ENCODE data around the gene ZNF574.
"Not testable (repeated sequence)": the region's sequence is repeated elsewhere in the genome, so short reads cannot be mapped to it uniquely, and the experiment has no call there.

ZNF574 gene, protein sequence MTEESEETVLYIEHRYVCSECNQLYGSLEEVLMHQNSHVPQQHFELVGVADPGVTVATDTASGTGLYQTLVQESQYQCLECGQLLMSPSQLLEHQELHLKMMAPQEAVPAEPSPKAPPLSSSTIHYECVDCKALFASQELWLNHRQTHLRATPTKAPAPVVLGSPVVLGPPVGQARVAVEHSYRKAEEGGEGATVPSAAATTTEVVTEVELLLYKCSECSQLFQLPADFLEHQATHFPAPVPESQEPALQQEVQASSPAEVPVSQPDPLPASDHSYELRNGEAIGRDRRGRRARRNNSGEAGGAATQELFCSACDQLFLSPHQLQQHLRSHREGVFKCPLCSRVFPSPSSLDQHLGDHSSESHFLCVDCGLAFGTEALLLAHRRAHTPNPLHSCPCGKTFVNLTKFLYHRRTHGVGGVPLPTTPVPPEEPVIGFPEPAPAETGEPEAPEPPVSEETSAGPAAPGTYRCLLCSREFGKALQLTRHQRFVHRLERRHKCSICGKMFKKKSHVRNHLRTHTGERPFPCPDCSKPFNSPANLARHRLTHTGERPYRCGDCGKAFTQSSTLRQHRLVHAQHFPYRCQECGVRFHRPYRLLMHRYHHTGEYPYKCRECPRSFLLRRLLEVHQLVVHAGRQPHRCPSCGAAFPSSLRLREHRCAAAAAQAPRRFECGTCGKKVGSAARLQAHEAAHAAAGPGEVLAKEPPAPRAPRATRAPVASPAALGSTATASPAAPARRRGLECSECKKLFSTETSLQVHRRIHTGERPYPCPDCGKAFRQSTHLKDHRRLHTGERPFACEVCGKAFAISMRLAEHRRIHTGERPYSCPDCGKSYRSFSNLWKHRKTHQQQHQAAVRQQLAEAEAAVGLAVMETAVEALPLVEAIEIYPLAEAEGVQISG

GRCh38 chr19:42075616-42076379, at the start of gene ZNF574:
Gene ZNF574, plus strand, starts transcription at chr19:42076166. Its CDS starts 2,441 bp downstream, at chr19:42078607.
- peak; percentile 100 for DNase-seq

GRCh38 chr19:42028304-42029216, 47.4 kb upstream of the ZNF574 start:
- peak; percentile 8 for DNase-seq

DNA sequence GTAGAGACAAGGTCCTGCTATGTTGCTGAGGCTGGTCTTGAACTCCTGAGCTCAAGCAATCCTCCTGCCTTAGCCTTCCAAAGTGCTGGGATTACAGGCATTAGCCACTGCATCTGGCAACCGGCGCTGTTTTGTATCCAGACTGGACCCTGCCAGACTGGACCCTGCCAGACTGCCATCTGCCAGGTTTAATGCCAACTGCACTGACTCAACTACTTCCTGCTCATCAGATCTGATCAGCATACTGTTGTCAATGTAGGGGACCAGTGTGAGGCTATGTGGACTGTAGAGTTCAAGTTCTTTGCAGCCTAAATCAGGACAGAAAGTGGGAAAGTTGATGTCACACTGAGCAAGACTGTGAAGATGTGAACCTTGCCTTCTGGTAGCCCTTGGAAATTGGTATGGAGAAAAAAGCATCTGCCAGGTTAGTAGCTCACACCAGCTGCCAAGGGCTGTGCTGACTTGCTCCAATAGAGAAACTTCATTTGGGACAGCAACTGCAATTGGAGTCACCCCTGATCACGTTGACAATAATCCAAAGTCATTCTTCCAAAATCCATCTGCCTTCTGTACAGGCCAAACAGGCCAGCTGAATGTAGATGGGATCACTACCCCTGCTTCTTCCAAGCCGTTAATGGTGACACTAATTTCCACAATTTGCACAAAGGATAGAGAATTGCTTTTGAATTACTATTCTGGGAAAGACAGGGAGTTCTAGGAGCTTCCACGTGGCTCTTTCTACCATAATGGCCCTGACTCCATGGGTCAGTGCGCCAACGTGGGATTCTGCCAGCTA, 45.1 kb upstream of the ZNF574 start:
- no peak for DNase-seq

- no peak for DNase-seq
Observed at GRCh38 chr19:42032431-42032830, 43.5 kb upstream of the ZNF574 start.

DNA sequence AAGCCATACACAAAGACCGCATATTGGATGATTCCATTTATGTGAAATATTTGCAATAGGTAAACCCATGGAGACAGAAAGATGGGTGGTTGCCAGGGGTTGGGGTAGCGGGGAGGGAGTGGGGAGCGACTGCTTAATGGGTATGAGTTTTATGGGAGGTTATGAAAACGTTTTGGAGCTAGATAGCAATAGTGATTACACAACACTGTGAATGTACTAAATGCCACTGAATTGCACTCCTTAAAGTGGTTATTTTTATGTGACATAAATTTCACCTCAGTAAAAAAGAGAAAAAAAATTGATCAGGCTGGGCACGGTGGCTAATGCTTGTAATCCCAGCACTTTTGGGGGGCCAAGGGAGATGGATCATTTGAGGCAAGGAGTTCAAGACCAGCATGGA, 42.6 kb upstream of the ZNF574 start:
- no peak for DNase-seq

DNA sequence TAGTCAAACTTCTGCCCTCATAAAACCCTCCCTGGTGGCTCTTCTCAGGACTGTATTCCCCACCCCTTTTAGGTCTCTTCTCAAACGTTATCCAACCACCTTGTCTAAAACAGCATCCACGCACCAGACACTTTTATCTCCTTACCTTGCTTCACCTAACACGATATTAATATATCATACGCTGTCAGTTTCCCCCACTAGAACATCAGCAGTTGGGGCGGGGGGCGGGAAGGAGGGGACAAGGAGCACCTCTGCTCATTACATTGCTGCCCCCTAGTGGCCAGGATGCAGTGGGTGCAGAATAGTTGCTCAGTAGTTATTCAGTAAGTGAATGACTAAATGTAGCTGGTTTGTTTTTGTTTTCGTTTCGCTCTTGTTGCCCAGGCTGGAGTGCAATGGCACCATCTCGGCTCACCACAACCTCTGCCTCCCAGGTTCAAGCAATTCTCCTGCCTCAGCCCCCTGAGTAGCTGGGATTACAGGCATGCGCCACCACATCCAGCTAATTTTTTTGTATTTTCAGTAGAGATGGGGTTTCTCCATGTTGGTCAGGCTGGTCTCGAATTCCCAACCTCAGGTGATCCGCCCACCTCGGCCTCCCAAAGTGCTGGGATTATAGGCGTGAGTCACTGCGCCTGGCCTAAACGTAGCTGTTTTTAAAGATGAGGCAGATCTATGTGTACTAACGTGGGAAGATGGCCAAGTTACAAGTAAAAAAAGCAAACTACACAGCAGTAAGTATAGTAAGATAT, 41.1 kb upstream of the ZNF574 start:
- DNase-seq = peak; percentile 79

- no peak for DNase-seq
Observed at GRCh38 chr19:42037649-42038048, 38.3 kb upstream of the ZNF574 start.

DNA sequence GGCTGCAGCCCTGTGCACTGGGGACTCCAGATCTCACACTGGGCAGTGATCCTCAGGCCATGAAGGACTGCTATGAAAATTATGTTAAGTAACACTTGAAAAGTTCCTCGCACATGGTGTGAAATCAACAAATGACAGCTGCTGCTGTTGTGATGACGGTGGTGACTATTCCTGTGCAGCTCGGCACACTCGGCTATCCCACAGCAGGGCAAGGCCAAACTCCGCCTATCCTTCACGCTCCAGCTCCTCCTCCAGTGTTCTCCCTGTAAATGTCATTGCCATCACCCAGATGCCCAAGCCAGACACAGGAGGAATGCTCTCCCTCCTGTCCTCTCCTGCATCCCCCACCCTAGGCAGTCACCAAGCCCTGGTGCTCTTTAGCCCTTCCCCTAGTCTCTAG, 37.3 kb upstream of the ZNF574 start:
- DNase-seq = no peak

GRCh38 chr19:42040031-42040430, 35.9 kb upstream of the ZNF574 start:
- no peak for DNase-seq

DNA sequence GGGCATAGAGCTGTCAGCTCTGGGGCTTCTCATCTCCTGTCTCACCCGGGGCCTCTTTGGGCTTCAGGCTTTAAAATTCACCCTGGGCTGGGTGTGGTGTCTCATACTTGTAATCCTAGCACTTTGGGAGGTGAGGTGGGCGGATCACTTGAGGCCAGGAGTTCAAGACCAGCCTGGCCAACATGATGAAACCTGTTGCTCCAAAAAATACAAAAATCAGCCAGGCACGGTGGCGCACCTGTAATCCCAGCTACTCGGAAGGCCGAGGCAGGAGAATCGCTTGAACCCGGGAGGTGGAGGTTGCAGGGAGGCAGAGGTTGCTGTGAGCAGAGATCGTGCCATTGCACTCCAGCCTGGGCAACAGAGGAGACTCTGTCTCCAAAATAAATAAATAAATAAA, 35.5 kb upstream of the ZNF574 start:
- DNase-seq = not testable (repeated sequence)

DNA sequence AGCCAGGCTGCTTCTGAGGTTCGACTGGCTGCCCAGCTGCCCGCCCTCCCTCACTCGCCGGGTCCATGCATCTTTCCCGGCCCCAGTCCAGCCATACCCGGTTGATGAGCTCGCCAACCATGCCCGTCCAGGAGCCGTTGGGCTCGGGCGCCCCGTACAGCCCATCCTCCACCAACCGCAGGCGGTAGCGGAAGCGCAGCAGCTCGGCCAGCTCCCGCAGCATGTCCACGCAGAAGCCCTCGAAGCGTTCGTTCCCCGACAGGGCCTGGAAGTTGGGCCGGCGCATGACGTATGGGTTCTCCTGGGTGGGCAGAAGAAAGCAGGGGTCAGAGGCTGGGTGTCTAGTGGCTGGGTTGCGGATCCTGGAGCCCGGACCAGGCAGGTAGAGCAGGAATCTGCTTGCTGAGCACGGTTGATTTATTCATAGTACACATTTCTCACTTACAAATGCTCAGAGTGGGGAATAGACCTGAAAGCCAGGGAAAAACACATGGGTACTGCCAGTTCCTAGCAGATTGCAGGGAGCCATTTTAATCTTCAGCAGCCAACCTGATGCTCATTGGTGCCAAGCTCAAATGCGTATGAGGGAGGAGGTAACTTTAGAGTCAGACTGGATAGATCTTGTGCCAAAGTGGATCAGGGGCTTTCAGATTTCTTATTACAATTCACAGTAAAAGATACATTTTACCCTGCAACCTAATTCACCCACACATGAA, 33.4 kb upstream of the ZNF574 start:
- no peak for DNase-seq

DNA sequence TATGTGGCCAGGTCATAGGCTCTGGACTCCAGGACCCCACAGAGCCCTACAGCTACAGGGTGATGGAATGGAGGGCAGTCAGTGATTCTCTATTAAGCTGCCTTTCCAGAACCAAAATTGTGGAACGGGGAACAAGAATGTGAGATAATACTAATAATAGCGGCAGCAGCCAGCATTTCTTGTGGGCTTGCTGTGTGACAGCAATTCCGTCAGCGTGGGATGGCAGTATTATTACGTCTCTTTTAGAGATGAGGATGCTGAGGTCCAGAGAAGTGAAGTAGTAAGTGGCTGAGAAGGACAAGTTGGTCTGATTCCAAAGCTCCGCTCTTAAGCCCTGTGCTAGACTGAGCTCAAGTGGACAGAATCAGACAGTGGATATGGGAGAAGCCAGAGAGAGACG, 30.4 kb upstream of the ZNF574 start:
- no peak for DNase-seq

- no peak for DNase-seq
Observed at GRCh38 chr19:42048992-42049391, 27.0 kb upstream of the ZNF574 start.

DNA sequence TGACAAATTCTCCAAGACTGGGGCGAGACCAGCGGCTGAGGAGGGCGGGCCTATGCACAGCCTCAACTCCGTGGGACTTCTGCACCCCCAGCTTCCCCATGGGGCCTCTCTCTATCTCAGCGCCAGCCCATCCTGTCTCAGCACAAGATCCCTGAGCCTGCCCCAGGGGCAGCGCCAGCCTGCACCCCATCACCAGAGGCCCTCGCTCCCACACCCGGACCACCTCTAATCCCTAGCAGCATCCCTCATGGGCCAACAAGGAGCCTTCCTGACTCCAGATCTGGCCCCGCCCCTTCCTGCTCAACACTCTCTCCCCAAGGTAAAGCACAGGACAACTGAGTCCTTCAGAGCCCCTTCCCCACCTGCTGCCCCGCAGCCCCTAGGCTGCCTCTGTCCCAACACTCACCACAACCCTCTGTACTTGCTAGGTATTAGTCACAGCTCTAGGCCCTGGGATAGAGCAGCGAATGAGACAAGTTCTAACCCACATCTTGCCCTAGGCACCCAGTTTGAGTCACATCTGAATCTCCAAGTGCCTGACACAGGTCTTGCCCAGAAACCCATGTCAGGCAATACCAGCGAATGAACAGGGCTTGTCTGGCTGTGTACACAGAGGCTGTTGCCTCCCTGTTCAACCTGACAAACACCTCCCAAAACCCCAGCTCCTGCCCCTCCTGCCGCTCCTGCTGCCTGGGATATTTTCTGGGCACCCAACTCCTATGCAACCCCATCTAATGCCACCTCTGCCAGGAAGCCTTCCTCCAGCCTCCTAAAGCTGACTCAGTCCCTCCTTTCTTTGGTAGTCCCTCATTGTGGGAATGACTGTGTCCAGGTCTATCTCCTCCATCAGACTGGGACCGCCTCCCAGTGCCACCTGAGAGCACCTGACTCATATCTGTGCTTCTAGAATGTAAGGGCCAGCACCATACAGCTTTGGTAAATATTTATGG, 24.5 kb upstream of the ZNF574 start:
- DNase-seq = no peak

GRCh38 chr19:42052241-42052863, 23.6 kb upstream of the ZNF574 start:
- DNase-seq = no peak

GRCh38 chr19:42053037-42053935, 22.7 kb upstream of the ZNF574 start:
- DNase-seq = no peak

DNA sequence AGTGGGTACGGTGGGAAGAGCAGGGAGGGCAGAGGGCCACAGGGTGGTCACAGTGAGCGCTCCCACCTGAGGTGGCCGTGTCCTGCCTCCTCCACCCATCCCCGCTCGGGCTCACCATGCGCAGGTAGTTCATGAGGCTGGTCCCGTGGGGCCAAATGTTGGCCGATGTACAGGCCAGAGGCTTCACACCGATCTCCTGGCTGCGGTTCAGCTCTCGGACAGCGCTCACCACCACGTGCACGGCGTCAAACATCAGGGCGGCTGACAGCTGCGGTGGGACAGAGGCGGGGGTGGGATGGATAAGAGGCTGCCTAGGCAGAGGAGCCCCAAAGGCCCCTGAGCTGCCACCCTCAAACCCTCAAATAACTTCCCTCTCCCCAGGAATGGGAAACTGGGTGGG, 21.8 kb upstream of the ZNF574 start:
- DNase-seq = no peak

All from inflammatory macrophage treated with lipopolysaccharide for 4 hours (primary cell).